Stimulated activated CD8-positive, alpha-beta memory T cell treated with anti-CD3 and anti-CD28 coated beads, Interleukin-15, amount 100 ng/mL, for 1 hour (primary cell): ENCODE data around the gene SULT1C3.

Experiments
- DNase-seq: peaks from one replicate; pipeline ENCODE4 v3.0.0-alpha.2; 2020; ENCODE audit warnings: low read depth

The SULT1C3 gene

DNA sequence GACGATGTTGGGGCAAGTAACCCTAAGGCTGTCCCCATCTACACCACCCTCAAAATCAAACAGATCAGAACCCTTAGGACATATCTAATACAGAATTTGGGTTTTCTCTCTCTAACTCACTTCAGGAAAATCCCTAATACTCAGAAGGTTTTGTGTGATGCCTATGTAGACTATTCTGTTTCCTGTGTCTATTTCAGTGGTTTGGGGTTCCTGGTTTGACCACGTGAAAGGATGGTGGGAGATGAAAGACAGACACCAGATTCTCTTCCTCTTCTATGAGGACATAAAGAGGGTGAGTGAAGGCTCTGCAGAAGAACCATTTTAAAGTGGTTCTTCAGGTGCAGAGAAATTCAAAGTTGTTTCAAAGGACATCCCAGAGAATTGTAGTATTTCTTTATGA is 65.2 kb downstream of the SULT1C3 start:
- no peak for DNase-seq

DNA sequence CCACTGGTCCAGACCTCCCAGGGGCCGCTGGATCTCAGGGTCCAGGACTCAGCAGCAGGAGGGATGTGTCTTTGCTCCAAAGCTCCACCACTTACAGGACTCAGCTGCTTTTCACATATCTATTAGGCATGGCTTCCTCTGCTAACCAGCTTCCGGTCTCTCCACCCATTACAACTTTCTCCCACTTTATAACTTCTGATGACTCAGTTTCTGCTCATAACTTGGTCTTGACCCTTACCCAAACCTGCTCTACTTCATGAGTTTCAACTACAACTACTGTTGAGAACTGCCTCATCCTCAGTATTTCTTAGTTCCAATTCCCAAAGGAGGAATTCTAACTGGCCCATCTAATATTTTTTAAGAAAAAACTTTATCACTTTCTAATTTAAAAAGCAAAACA is 66.1 kb downstream of the SULT1C3 start:
- no peak for DNase-seq

DNA sequence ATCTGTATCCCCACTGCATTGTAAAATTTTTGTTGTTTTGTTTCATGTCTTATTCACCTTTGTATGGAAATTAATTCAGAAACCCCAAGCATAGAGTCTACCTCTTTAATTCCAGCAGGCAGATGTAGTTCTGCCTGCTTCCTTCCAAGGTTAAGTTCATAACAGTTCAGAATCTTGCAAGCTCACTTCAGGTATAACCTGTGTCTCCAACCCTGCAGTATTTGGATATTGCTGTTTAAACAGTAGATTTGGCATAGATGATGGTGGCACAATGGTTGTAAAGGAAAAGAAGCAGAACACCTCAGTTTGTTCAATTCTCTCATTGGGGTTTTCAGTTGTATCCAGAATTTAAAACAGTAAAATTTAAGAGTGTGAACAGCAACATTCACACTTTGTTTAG is 70.1 kb downstream of the SULT1C3 start:
- DNase-seq, result no peak
